HepG2 (cell line): ENCODE data around the gene LAMP1. TPM values are rescaled to one million over a fixed set of nuclear protein-coding genes. Genes with fewer than 3 reads are reported as not detected.
A peak's percentile ranks its signal among the peaks of the same experiment; 100 is the strongest.

Source experiments
- ATF1 ChIP-seq: IDR thresholded peaks from 2 replicates; pipeline ENCODE4 v1.6.1; 2016; ENCODE audit warnings: mild to moderate bottlenecking, control low read depth
- BRCA1 ChIP-seq: sonication (generic); formaldehyde crosslinking; IDR thresholded peaks from 2 replicates; pipeline ENCODE4 v1.4.0; 2020; ENCODE audit warnings: missing genetic modification reagents
- HIVEP1 ChIP-seq: sonication (generic); formaldehyde crosslinking; IDR thresholded peaks from 2 replicates; pipeline ENCODE4 v1.4.0; 2020; ENCODE audit warnings: mild to moderate bottlenecking, missing genetic modification reagents
- KLF12 ChIP-seq: sonication (generic); formaldehyde crosslinking; IDR thresholded peaks from 2 replicates; pipeline ENCODE4 v1.4.0; 2020; ENCODE audit warnings: missing genetic modification reagents, borderline replicate concordance
- MIER2 ChIP-seq: IDR thresholded peaks from 2 replicates; pipeline ENCODE4 v1.6.1; 2016; ENCODE audit warnings: missing biosample characterization, missing genetic modification reagents
- MTF2 ChIP-seq: sonication (generic); formaldehyde crosslinking; IDR thresholded peaks from 2 replicates; pipeline ENCODE4 v1.5.0; 2020; ENCODE audit warnings: missing genetic modification reagents, borderline replicate concordance
- NRL ChIP-seq: sonication (generic); formaldehyde crosslinking; IDR thresholded peaks from 2 replicates; pipeline ENCODE4 v1.5.0; 2020; ENCODE audit warnings: missing genetic modification reagents, mild to moderate bottlenecking, moderate library complexity, borderline replicate concordance
- RXRB ChIP-seq: IDR thresholded peaks from 2 replicates; pipeline ENCODE4 v1.6.1; 2016; ENCODE audit warnings: borderline replicate concordance, missing genetic modification reagents, missing compliant biosample characterization
- SAFB2 ChIP-seq: sonication (generic); formaldehyde crosslinking; IDR thresholded peaks from 2 replicates; pipeline ENCODE4 v1.5.1; 2020; ENCODE audit warnings: missing genetic modification reagents, low read depth, mild to moderate bottlenecking, borderline replicate concordance
- TAF15 ChIP-seq: fragments of 200-400 bp; formaldehyde crosslinking; IDR thresholded peaks from one replicate; pipeline ENCODE4 v1.6.1; 2018; ENCODE audit warnings: mild to moderate bottlenecking, low read depth, low read length; ENCODE audit not compliant: poor library complexity, severe bottlenecking
- ZNF225 ChIP-seq: sonication (generic); formaldehyde crosslinking; IDR thresholded peaks from 2 replicates; pipeline ENCODE4 v1.4.0; 2020; ENCODE audit warnings: mild to moderate bottlenecking, missing genetic modification reagents
- ZNF44 ChIP-seq: sonication (generic); formaldehyde crosslinking; IDR thresholded peaks from 2 replicates; pipeline ENCODE4 v1.5.1; 2020; ENCODE audit warnings: mild to moderate bottlenecking, missing genetic modification reagents
- ZNF547 ChIP-seq: sonication (generic); formaldehyde crosslinking; IDR thresholded peaks from 2 replicates; pipeline ENCODE4 v1.5.1; 2020; ENCODE audit warnings: mild to moderate bottlenecking, missing genetic modification reagents
- ZNF563 ChIP-seq: sonication (generic); formaldehyde crosslinking; IDR thresholded peaks from 2 replicates; pipeline ENCODE4 v1.8.0; 2022; ENCODE audit warnings: mild to moderate bottlenecking, moderate library complexity, missing genetic modification reagents
- polyA plus RNA-seq, 8 experiments: library from polyadenylated mRNA; depleted of rRNA in 3 of 8; stranded (reverse) in 7 of 8; unstranded in 1 of 8; fragments of >200 nt; fragmentation: Illumina TruSeq in 4 of 8; extraction: Trizol in 4 of 8; gene quantifications; 2 replicates each; pipeline versions ENCODE4 v1.2.1 to v1.2.3, GENCODE V29; 2011 to 2016; ENCODE audit warnings: low read depth in 4 of 8, missing spikeins in 1 of 8, mixed read lengths in 1 of 8; ENCODE audit not compliant: insufficient read depth in 1 of 8
- total RNA-seq, 5 experiments: library from RNA; depleted of rRNA; stranded (reverse); fragments of >200 nt; fragmentation: Illumina TruSeq; extraction: Trizol; gene quantifications; 2 replicates each; pipeline ENCODE4 v1.2.3, GENCODE V29; 2016; ENCODE audit warnings: low read depth in 1 of 5
- TF ChIP-seq, protein P1 (sequence below): sonication (generic); formaldehyde crosslinking; IDR thresholded peaks from 2 replicates; pipeline ENCODE4 v1.9.0; 2021; ENCODE audit warnings: missing genetic modification reagents, mild to moderate bottlenecking, borderline replicate concordance
- TF ChIP-seq, protein P2 (sequence below): sonication (generic); formaldehyde crosslinking; IDR thresholded peaks from 2 replicates; pipeline ENCODE4 v1.4.0; 2020; ENCODE audit warnings: missing genetic modification reagents
- TF ChIP-seq, protein P3 (sequence below): sonication (generic); formaldehyde crosslinking; IDR thresholded peaks from 2 replicates; pipeline ENCODE4 v1.5.0; 2020; ENCODE audit warnings: mild to moderate bottlenecking, missing genetic modification reagents, borderline replicate concordance
- TF ChIP-seq, protein P4 (sequence below), 2 experiments: sonication (generic) in 1 of 2; formaldehyde crosslinking in 1 of 2; IDR thresholded peaks; 2 replicates each; pipeline versions ENCODE4 v1.4.0 to v1.6.1; 2018 to 2020; ENCODE audit warnings: missing genetic modification reagents in 2 of 2, borderline replicate concordance in 1 of 2, low read depth in 1 of 2, mild to moderate bottlenecking in 1 of 2, missing biosample characterization in 1 of 2

The LAMP1 gene
- total and polyA plus RNA-seq, 2 of the 13 experiments (the other 11 are each of a cell fraction or from before 2014, with no cell fraction given), result 103 to 112 TPM

DNA sequence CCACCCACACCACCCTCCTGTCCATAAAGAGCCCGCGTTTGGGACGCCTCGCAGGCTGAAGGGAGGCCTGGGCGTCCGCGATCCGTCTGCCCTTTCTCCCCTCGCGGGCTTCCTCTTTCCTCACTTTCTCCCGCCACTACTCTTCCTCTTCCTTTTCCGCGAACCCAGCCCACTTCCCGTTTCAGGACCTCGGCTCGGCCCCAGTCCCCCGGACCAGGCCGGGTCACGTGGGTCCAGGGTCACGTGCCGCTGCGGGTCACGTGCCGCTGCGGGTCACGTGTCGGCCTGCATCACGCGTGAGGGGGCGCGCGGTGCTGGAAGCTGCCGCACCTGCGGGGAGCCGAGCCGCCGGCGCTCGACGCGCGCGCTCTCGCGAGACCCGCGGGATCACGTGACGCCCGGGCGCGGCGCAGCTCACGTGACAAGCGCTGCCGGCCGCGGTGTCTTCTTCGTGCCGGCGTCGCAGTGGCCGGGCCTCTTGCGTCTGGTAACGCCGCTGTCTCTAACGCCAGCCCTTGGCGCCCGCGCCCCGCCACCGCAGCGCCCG lies at the start of gene LAMP1 (continued):
- TF ChIP-seq, protein P1, sequence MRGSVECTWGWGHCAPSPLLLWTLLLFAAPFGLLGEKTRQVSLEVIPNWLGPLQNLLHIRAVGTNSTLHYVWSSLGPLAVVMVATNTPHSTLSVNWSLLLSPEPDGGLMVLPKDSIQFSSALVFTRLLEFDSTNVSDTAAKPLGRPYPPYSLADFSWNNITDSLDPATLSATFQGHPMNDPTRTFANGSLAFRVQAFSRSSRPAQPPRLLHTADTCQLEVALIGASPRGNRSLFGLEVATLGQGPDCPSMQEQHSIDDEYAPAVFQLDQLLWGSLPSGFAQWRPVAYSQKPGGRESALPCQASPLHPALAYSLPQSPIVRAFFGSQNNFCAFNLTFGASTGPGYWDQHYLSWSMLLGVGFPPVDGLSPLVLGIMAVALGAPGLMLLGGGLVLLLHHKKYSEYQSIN, result no peak
- TF ChIP-seq NRL (peak; percentile 92), ZNF547 (CRISPR knock-in tag) (peak; percentile 98), ZNF225 (CRISPR knock-in tag) (peak; percentile 84; the same call in 1 of the 2 replicates), SAFB2 (CRISPR knock-in tag) (peak; percentile 93), TAF15 (no peak), HIVEP1 (peak; percentile 84; the same call in 1 of the 2 replicates), BRCA1 (CRISPR knock-in tag) (0 out of 2 replicates have a peak, but pooled peaks have one; percentile 64), RXRB (peak; percentile 74), MTF2 (peak; percentile 92; the same call in 1 of the 2 replicates), ZNF563 (peak; percentile 94), MIER2 (peak; percentile 84), ZNF44 (peak; percentile 98; the same call in 1 of the 2 replicates), ATF1 (CRISPR knock-in tag) (no peak), KLF12 (CRISPR knock-in tag) (peak; percentile 79; the same call in 1 of the 2 replicates)
- TF ChIP-seq, protein P2, sequence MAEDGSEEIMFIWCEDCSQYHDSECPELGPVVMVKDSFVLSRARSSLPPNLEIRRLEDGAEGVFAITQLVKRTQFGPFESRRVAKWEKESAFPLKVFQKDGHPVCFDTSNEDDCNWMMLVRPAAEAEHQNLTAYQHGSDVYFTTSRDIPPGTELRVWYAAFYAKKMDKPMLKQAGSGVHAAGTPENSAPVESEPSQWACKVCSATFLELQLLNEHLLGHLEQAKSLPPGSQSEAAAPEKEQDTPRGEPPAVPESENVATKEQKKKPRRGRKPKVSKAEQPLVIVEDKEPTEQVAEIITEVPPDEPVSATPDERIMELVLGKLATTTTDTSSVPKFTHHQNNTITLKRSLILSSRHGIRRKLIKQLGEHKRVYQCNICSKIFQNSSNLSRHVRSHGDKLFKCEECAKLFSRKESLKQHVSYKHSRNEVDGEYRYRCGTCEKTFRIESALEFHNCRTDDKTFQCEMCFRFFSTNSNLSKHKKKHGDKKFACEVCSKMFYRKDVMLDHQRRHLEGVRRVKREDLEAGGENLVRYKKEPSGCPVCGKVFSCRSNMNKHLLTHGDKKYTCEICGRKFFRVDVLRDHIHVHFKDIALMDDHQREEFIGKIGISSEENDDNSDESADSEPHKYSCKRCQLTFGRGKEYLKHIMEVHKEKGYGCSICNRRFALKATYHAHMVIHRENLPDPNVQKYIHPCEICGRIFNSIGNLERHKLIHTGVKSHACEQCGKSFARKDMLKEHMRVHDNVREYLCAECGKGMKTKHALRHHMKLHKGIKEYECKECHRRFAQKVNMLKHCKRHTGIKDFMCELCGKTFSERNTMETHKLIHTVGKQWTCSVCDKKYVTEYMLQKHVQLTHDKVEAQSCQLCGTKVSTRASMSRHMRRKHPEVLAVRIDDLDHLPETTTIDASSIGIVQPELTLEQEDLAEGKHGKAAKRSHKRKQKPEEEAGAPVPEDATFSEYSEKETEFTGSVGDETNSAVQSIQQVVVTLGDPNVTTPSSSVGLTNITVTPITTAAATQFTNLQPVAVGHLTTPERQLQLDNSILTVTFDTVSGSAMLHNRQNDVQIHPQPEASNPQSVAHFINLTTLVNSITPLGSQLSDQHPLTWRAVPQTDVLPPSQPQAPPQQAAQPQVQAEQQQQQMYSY (CRISPR knock-in tag), result peak; percentile 24; the same call in 1 of the 2 replicates
- TF ChIP-seq, protein P3, sequence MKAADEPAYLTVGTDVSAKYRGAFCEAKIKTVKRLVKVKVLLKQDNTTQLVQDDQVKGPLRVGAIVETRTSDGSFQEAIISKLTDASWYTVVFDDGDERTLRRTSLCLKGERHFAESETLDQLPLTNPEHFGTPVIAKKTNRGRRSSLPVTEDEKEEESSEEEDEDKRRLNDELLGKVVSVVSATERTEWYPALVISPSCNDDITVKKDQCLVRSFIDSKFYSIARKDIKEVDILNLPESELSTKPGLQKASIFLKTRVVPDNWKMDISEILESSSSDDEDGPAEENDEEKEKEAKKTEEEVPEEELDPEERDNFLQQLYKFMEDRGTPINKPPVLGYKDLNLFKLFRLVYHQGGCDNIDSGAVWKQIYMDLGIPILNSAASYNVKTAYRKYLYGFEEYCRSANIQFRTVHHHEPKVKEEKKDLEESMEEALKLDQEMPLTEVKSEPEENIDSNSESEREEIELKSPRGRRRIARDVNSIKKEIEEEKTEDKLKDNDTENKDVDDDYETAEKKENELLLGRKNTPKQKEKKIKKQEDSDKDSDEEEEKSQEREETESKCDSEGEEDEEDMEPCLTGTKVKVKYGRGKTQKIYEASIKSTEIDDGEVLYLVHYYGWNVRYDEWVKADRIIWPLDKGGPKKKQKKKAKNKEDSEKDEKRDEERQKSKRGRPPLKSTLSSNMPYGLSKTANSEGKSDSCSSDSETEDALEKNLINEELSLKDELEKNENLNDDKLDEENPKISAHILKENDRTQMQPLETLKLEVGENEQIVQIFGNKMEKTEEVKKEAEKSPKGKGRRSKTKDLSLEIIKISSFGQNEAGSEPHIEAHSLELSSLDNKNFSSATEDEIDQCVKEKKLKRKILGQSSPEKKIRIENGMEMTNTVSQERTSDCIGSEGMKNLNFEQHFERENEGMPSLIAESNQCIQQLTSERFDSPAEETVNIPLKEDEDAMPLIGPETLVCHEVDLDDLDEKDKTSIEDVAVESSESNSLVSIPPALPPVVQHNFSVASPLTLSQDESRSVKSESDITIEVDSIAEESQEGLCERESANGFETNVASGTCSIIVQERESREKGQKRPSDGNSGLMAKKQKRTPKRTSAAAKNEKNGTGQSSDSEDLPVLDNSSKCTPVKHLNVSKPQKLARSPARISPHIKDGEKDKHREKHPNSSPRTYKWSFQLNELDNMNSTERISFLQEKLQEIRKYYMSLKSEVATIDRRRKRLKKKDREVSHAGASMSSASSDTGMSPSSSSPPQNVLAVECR (CRISPR knock-in tag), result peak; percentile 99
- TF ChIP-seq, protein P4, sequence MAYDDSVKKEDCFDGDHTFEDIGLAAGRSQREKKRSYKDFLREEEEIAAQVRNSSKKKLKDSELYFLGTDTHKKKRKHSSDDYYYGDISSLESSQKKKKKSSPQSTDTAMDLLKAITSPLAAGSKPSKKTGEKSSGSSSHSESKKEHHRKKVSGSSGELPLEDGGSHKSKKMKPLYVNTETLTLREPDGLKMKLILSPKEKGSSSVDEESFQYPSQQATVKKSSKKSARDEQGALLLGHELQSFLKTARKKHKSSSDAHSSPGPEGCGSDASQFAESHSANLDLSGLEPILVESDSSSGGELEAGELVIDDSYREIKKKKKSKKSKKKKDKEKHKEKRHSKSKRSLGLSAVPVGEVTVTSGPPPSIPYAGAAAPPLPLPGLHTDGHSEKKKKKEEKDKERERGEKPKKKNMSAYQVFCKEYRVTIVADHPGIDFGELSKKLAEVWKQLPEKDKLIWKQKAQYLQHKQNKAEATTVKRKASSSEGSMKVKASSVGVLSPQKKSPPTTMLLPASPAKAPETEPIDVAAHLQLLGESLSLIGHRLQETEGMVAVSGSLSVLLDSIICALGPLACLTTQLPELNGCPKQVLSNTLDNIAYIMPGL (CRISPR knock-in tag; IDR thresholded peaks at IDR 0.05; ENCODE audit: borderline replicate concordance in 1 of 2, low read depth in 1 of 2), result peak; percentile 78 to 89; a peak in 3 of 4 replicates
